ENCODE results near the gene NEAT1.

DNA sequence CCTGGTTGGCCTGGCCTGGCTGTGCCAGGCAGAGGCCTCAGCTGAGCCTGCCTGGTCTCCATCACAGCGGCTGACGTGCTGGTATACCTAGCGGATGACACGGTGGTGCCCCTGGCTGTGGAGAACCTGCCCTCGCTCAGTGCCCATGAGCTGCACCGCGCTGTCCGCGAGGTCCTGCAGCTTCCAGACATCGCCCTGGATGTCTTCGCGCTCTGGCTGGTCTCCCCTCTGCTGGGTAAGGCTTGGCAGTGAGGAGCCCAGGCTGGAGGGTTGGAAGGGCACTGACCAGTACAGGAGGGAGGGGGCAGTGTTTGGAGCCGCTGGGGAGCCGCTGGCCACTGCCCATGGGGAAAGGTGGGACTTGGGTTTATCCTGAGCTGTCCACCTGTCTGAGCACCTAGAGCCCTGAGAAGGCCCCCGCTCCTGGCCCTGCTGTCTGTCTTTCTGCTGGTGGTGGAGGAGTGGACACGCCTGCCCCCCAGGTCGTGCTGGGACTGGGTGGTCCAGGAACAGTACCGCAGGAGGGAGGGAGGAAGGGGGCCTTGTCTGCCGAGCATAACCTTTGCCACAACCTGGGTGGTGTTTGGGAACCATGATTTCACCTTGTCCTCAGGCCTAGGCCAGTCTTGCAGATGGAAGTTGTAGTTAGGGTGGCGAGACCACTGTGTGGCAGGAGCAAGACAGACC lies 33.2 kb upstream of the NEAT1 start:
- TF ChIP-seq SP1 (CRISPR knock-in tag; IDR thresholded peaks at IDR 0.05) (no peak), ZFP36 (IDR thresholded peaks at IDR 0.05; ENCODE audit: low read depth, low read length, partially characterized antibody) (no peak)

Measured in K562 (cell line).